ENCODE data around the gene DCLK2.
A peak's percentile ranks its signal among the peaks of the same experiment; 100 is the strongest.

Gene DCLK2

DNA sequence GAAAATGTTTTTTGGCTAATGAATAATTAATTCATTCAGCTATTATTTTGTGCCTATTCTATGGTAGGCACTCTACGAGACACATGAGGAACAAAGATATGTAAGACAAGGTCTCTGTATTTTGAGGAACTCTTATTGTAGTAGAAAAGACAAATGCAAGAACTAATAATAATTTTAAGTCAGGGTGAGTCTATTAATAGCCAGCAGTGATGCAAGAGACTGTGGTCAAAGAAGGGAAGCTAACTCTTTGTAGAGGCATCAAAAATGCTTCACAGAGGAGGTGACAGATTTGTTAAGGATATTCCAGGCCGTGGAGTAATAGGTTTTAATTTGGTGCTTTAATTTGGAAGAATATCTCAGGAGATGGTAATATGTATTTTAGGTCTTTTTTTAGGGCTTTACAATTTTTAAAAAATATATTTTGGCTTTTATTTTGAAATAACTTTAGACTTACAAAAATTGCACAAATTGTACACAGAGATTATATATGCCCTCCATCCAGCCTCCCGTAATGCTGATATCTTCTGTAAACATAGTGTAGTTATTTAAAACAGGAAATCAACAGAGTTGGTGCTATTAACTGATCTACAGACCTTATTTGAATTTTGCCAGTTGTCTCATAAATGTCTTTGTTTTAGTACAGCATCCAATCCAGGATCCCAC lies 48.1 kb downstream of the DCLK2 start:
- TF ChIP-seq, protein P1, sequence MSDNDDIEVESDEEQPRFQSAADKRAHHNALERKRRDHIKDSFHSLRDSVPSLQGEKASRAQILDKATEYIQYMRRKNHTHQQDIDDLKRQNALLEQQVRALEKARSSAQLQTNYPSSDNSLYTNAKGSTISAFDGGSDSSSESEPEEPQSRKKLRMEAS (IDR thresholded peaks at IDR 0.05), result no peak
- TF ChIP-seq ZBTB7A (IDR thresholded peaks at IDR 0.05; ENCODE audit: low read depth) (no peak), NFIC (IDR thresholded peaks at IDR 0.05) (no peak), CEBPB (IDR thresholded peaks at IDR 0.05) (no peak), TEAD4 (IDR thresholded peaks at IDR 0.05) (no peak), FOXM1 (IDR thresholded peaks at IDR 0.05; ENCODE audit: borderline replicate concordance, low read depth) (no peak), TCF12 (IDR thresholded peaks at IDR 0.05; ENCODE audit: low read depth) (no peak), CREB1 (IDR thresholded peaks at IDR 0.05; ENCODE audit: low read depth) (no peak), EGR1 (IDR thresholded peaks at IDR 0.05) (no peak), EP300 (IDR thresholded peaks at IDR 0.05; ENCODE audit: borderline replicate concordance) (no peak), RAD21 (IDR thresholded peaks at IDR 0.05; ENCODE audit: low read depth) (no peak), TAF1 (IDR thresholded peaks at IDR 0.05; ENCODE audit: low read depth) (no peak), YY1 (IDR thresholded peaks at IDR 0.05; ENCODE audit: low read depth) (no peak)
- TF ChIP-seq, protein P2, sequence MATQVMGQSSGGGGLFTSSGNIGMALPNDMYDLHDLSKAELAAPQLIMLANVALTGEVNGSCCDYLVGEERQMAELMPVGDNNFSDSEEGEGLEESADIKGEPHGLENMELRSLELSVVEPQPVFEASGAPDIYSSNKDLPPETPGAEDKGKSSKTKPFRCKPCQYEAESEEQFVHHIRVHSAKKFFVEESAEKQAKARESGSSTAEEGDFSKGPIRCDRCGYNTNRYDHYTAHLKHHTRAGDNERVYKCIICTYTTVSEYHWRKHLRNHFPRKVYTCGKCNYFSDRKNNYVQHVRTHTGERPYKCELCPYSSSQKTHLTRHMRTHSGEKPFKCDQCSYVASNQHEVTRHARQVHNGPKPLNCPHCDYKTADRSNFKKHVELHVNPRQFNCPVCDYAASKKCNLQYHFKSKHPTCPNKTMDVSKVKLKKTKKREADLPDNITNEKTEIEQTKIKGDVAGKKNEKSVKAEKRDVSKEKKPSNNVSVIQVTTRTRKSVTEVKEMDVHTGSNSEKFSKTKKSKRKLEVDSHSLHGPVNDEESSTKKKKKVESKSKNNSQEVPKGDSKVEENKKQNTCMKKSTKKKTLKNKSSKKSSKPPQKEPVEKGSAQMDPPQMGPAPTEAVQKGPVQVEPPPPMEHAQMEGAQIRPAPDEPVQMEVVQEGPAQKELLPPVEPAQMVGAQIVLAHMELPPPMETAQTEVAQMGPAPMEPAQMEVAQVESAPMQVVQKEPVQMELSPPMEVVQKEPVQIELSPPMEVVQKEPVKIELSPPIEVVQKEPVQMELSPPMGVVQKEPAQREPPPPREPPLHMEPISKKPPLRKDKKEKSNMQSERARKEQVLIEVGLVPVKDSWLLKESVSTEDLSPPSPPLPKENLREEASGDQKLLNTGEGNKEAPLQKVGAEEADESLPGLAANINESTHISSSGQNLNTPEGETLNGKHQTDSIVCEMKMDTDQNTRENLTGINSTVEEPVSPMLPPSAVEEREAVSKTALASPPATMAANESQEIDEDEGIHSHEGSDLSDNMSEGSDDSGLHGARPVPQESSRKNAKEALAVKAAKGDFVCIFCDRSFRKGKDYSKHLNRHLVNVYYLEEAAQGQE (IDR thresholded peaks at IDR 0.05; ENCODE audit: low read depth), result no peak
- TF ChIP-seq, protein P3, sequence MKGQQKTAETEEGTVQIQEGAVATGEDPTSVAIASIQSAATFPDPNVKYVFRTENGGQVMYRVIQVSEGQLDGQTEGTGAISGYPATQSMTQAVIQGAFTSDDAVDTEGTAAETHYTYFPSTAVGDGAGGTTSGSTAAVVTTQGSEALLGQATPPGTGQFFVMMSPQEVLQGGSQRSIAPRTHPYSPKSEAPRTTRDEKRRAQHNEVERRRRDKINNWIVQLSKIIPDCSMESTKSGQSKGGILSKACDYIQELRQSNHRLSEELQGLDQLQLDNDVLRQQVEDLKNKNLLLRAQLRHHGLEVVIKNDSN (IDR thresholded peaks at IDR 0.05), result no peak

DNA sequence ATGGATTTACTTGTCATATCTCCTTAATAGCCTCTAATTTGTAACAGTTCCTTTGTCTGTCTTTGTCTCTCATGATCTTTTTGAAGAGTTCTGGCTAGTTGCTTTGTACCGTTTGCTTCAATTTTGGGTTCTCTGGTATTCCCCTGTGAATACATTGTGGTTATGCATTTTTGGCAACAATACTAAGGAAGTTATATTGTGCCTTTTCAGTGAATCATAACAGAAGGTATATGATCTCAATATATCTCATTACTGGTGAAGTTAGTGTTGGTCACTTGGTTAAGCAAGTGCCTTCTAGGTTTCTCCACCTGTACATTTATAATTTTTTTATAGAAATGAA lies 48.6 kb downstream of the DCLK2 start:
- no peak for TF ChIP-seq FOXM1 (IDR thresholded peaks at IDR 0.05; ENCODE audit: borderline replicate concordance, low read depth)
- TF ChIP-seq TAF1 (IDR thresholded peaks at IDR 0.05; ENCODE audit: low read depth), result no peak
- no peak for TF ChIP-seq TCF12 (IDR thresholded peaks at IDR 0.05; ENCODE audit: low read depth)
- TF ChIP-seq ZBTB7A (IDR thresholded peaks at IDR 0.05; ENCODE audit: low read depth), result no peak
- no peak for TF ChIP-seq RAD21 (IDR thresholded peaks at IDR 0.05; ENCODE audit: low read depth)
- TF ChIP-seq EGR1 (IDR thresholded peaks at IDR 0.05), result no peak
- TF ChIP-seq, protein P1 (IDR thresholded peaks at IDR 0.05), result no peak
- TF ChIP-seq YY1 (IDR thresholded peaks at IDR 0.05; ENCODE audit: low read depth), result no peak

DNA sequence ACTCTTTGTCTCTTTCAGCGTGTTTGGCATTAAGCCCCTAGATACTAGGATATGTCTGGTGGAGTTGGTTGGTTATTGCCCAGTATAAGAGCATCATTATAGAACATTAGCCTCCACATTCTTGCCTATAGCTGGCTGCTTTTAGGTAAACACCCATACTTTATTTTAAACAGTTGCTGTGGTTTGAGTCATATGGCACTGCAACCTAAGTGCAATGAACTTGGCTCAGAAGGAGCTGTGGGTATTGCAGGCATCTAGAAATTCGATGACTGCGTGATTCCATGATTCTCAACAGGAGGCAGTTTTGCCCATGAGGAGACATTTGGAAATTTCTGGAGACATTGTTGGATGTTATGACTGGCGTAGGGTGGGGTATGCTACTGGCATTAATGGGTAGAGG lies 49.5 kb downstream of the DCLK2 start:
- TF ChIP-seq CEBPB (IDR thresholded peaks at IDR 0.05) (no peak), NFIC (IDR thresholded peaks at IDR 0.05) (no peak), TAF1 (IDR thresholded peaks at IDR 0.05; ENCODE audit: low read depth) (no peak), TEAD4 (IDR thresholded peaks at IDR 0.05) (no peak), EGR1 (IDR thresholded peaks at IDR 0.05) (no peak), EP300 (IDR thresholded peaks at IDR 0.05; ENCODE audit: borderline replicate concordance) (no peak), ZBTB7A (IDR thresholded peaks at IDR 0.05; ENCODE audit: low read depth) (no peak), FOXM1 (IDR thresholded peaks at IDR 0.05; ENCODE audit: borderline replicate concordance, low read depth) (no peak), RAD21 (IDR thresholded peaks at IDR 0.05; ENCODE audit: low read depth) (no peak)
- TF ChIP-seq, protein P2 (IDR thresholded peaks at IDR 0.05; ENCODE audit: low read depth), result no peak
- TF ChIP-seq, protein P1 (IDR thresholded peaks at IDR 0.05), result no peak

DNA sequence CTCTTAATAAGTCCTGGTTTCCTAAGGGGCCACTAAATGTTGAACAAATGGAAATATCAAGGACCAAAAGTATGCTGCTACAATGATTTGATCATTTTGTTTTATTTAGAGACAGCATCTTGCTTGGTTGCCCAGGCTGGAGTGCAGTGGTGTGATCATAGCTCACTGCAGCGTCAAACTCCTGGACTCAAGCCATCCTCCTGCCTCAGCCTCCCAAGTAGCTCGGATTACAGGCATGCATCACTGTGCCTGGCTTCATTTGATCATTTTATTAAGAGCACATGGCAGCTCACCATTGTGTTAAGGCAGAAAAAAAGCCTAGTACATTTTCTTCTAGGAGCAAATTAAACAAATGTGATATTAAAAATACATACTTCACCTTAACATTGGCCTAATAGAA lies 52.7 kb downstream of the DCLK2 start:
- TF ChIP-seq, protein P1 (IDR thresholded peaks at IDR 0.05), result peak; percentile 77
- TF ChIP-seq FOXM1 (IDR thresholded peaks at IDR 0.05; ENCODE audit: borderline replicate concordance, low read depth) (no peak), NFIC (IDR thresholded peaks at IDR 0.05) (peak; percentile 35; the same call in 1 of the 2 replicates)

DNA sequence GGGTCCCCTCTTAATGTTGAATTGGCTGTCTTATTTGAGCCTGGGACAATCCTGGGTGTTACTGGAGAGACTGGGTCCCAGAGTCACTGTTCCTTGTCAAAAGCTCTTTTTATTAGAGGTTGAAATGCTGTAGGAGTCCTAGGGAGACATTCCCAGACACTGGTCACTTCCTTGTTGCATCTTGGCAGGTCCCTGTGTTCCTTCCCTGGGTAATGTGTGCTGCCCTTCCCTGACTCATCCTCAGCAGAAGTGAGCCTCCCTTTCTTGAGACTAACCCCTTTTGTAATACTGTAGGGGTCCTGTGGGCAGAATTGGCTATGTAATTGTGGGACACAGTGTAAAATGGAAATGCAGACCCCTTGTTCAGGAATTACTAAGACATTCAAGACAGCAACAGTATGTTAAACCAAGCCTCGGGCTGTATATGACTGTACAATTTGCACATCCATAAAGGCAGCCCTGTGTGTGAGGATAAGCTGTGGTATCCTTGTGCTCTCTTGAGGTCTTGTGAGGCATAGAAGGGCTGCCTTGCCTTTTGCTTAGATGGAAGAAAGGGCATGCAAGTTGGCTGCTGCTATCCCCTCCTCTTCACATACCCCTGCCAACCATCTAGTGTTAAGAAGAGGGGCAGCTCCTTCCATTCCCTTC lies 53.5 kb downstream of the DCLK2 start:
- no peak for TF ChIP-seq TEAD4 (IDR thresholded peaks at IDR 0.05)

DNA sequence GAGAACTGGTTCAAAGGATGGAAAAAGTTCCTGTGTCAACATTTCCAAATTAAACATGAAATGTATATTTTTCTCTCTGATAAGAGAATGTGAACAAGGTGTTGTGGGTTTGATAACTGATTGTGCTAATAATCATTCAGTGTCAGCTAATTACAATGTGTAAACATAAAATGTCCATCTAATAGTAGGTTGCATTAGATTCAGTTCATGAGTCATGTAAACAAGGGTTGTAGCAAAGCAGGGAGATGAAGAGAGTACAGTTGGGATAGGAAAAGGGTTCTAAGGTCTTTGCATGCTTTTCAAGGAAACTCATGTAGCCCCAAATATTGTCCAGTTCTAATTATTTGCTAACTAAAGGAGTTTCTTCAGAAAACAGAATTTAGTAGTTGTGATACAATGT lies 55.4 kb downstream of the DCLK2 start:
- TF ChIP-seq TCF12 (IDR thresholded peaks at IDR 0.05; ENCODE audit: low read depth), result no peak
- TF ChIP-seq CREB1 (IDR thresholded peaks at IDR 0.05; ENCODE audit: low read depth), result no peak
- TF ChIP-seq CEBPB (IDR thresholded peaks at IDR 0.05), result no peak
- TF ChIP-seq EGR1 (IDR thresholded peaks at IDR 0.05), result no peak
- TF ChIP-seq ZBTB7A (IDR thresholded peaks at IDR 0.05; ENCODE audit: low read depth), result no peak
- no peak for TF ChIP-seq NFIC (IDR thresholded peaks at IDR 0.05)
- TF ChIP-seq, protein P1 (IDR thresholded peaks at IDR 0.05), result no peak
- no peak for TF ChIP-seq FOXM1 (IDR thresholded peaks at IDR 0.05; ENCODE audit: borderline replicate concordance, low read depth)
- no peak for TF ChIP-seq TAF1 (IDR thresholded peaks at IDR 0.05; ENCODE audit: low read depth)
- TF ChIP-seq, protein P3 (IDR thresholded peaks at IDR 0.05), result no peak
- TF ChIP-seq EP300 (IDR thresholded peaks at IDR 0.05; ENCODE audit: borderline replicate concordance), result no peak
- TF ChIP-seq, protein P2 (IDR thresholded peaks at IDR 0.05; ENCODE audit: low read depth), result no peak
- no peak for TF ChIP-seq RAD21 (IDR thresholded peaks at IDR 0.05; ENCODE audit: low read depth)
- TF ChIP-seq YY1 (IDR thresholded peaks at IDR 0.05; ENCODE audit: low read depth), result no peak
- TF ChIP-seq TEAD4 (IDR thresholded peaks at IDR 0.05), result no peak
